Muscle layer of duodenum (tissue), 2 donors: ENCODE results near the gene RGCC.
"Not testable (repeated sequence)": the region's sequence is repeated elsewhere in the genome, so short reads cannot be mapped to it uniquely, and the experiment has no call there.

Experiments
- H3K27ac ChIP-seq: one replicate; pipeline ENCODE4 v1.7.0; 2013; ENCODE audit warnings: mild to moderate bottlenecking, low read length
- H3K27me3 ChIP-seq: one replicate; pipeline ENCODE4 v1.7.0; 2013; ENCODE audit warnings: low read depth, mild to moderate bottlenecking, control low read depth, low read length
- H3K36me3 ChIP-seq, 2 donors: one replicate each; pipeline ENCODE4 v1.7.0; 2013; ENCODE audit warnings: low read length in 2 of 2, control low read depth in 1 of 2, mild to moderate bottlenecking in 1 of 2; ENCODE audit not compliant: insufficient read depth in 2 of 2, control insufficient read depth in 1 of 2
- H3K4me1 ChIP-seq, 2 donors: one replicate each; pipeline ENCODE4 v1.7.0; 2013; ENCODE audit warnings: low read length in 2 of 2, mild to moderate bottlenecking in 2 of 2, control low read depth in 1 of 2, moderate library complexity in 1 of 2; ENCODE audit not compliant: insufficient read depth in 2 of 2, control insufficient read depth in 1 of 2
- H3K4me3 ChIP-seq, 2 donors: one replicate each; pipeline ENCODE4 v1.7.0; 2013; ENCODE audit warnings: low read length in 2 of 2, low read depth in 1 of 2, mild to moderate bottlenecking in 1 of 2
- H3K9me3 ChIP-seq, 2 donors: one replicate each; pipeline ENCODE4 v1.7.0; 2013; ENCODE audit warnings: low read length in 2 of 2, control low read depth in 1 of 2, mild to moderate bottlenecking in 1 of 2; ENCODE audit not compliant: control insufficient read depth in 1 of 2
- donor health status: healthy.

Gene RGCC

GRCh38 chr13:41504657-41505056 lies 47.3 kb downstream of the RGCC start:
- H3K4me3 ChIP-seq, H3K36me3 ChIP-seq, H3K27me3 ChIP-seq, H3K9me3 ChIP-seq, H3K27ac ChIP-seq, H3K4me1 ChIP-seq: not testable (repeated sequence)

- H3K27ac ChIP-seq = no peak overlapping the region
- H3K4me1 ChIP-seq = no peaks in the 10 kb centered on the region
- no peak overlapping the region for H3K4me3 ChIP-seq
- H3K36me3 ChIP-seq = no peaks in the 10 kb centered on the region
- H3K27me3 ChIP-seq = no peaks in the 10 kb centered on the region
- peaks cover 0 to 4% of the 10 kb centered on the region in 2 donors for H3K9me3 ChIP-seq
These were observed 48.0 kb downstream of the RGCC start for GRCh38 chr13:41505209-41505835.

- no peaks in the 10 kb centered on the region for H3K27me3 ChIP-seq
- no peak overlapping the region for H3K27ac ChIP-seq
- H3K4me3 ChIP-seq = no peak overlapping the region
- H3K9me3 ChIP-seq = peaks cover 0 to 4% of the 10 kb centered on the region in 2 donors
- H3K4me1 ChIP-seq = no peaks in the 10 kb centered on the region
- H3K36me3 ChIP-seq = no peaks in the 10 kb centered on the region
These were observed 49.0 kb downstream of the RGCC start for GRCh38 chr13:41506312-41506711.

GRCh38 chr13:41509971-41510370 lies 52.6 kb downstream of the RGCC start:
- Histone ChIP-seq H3K4me1 (no peaks in the 10 kb centered on the region), H3K27ac (no peak overlapping the region), H3K9me3 (peaks cover 0 to 3% of the 10 kb centered on the region in 2 donors), H3K27me3 (no peaks in the 10 kb centered on the region), H3K4me3 (no peak overlapping the region), H3K36me3 (no peaks in the 10 kb centered on the region)

GRCh38 chr13:41511827-41512226 lies 54.5 kb downstream of the RGCC start:
- no peak overlapping the region for H3K27ac ChIP-seq
- H3K4me1 ChIP-seq = no peaks in the 10 kb centered on the region
- peaks cover 0 to 3% of the 10 kb centered on the region in 2 donors for H3K9me3 ChIP-seq
- no peaks in the 10 kb centered on the region for H3K36me3 ChIP-seq
- no peaks in the 10 kb centered on the region for H3K27me3 ChIP-seq
- H3K4me3 ChIP-seq = no peak overlapping the region

- H3K27me3 ChIP-seq = no peaks in the 10 kb centered on the region
- H3K4me3 ChIP-seq = no peak overlapping the region
- no peaks in the 10 kb centered on the region for H3K4me1 ChIP-seq
- peaks cover 0 to 3% of the 10 kb centered on the region in 2 donors for H3K9me3 ChIP-seq
- H3K36me3 ChIP-seq = no peaks in the 10 kb centered on the region
- H3K27ac ChIP-seq = no peak overlapping the region
These were observed 55.1 kb downstream of the RGCC start for GRCh38 chr13:41512441-41512840.

- Histone ChIP-seq H3K27me3 (no peaks in the 10 kb centered on the region), H3K4me3 (no peak overlapping the region), H3K27ac (no peak overlapping the region), H3K9me3 (peaks cover 0 to 3% of the 10 kb centered on the region in 2 donors), H3K36me3 (no peaks in the 10 kb centered on the region), H3K4me1 (no peaks in the 10 kb centered on the region)
These were observed 56.2 kb downstream of the RGCC start for GRCh38 chr13:41513600-41513999.

- Histone ChIP-seq H3K27me3 (no peaks in the 10 kb centered on the region), H3K27ac (no peak overlapping the region), H3K4me1 (no peaks in the 10 kb centered on the region), H3K4me3 (no peak overlapping the region), H3K36me3 (no peaks in the 10 kb centered on the region), H3K9me3 (peaks cover 0 to 3% of the 10 kb centered on the region in 2 donors)
These were observed 57.6 kb downstream of the RGCC start for GRCh38 chr13:41514853-41515395.

GRCh38 chr13:41515491-41516139 lies 58.3 kb downstream of the RGCC start:
- Histone ChIP-seq H3K36me3 (no peaks in the 10 kb centered on the region), H3K9me3 (peaks cover 0 to 3% of the 10 kb centered on the region in 2 donors), H3K27me3 (no peaks in the 10 kb centered on the region), H3K4me3 (no peak overlapping the region), H3K4me1 (no peaks in the 10 kb centered on the region), H3K27ac (no peak overlapping the region)

- Histone ChIP-seq H3K4me1 (no peaks in the 10 kb centered on the region), H3K27ac (no peak overlapping the region), H3K4me3 (no peak overlapping the region), H3K27me3 (no peaks in the 10 kb centered on the region), H3K9me3 (peaks cover 0 to 3% of the 10 kb centered on the region in 2 donors), H3K36me3 (no peaks in the 10 kb centered on the region)
These were observed 58.8 kb downstream of the RGCC start for GRCh38 chr13:41516166-41516565.

- Histone ChIP-seq H3K27me3 (no peaks in the 10 kb centered on the region), H3K4me3 (no peak overlapping the region), H3K36me3 (no peaks in the 10 kb centered on the region), H3K9me3 (peaks cover 0 to 3% of the 10 kb centered on the region in 2 donors), H3K4me1 (no peaks in the 10 kb centered on the region), H3K27ac (no peak overlapping the region)
These were observed 59.4 kb downstream of the RGCC start for GRCh38 chr13:41516760-41517159.
